Measurements from ENCODE around the gene TSC22D2. TPM values are rescaled to one million over a fixed set of nuclear protein-coding genes. Genes with fewer than 3 reads are reported as not detected.
"Not testable (repeated sequence)": the region's sequence is repeated elsewhere in the genome, so short reads cannot be mapped to it uniquely, and the experiment has no call there.

The TSC22D2 gene
- polyA plus RNA-seq, 3 donors, result 5.1 to 12.9 (median 5.7) TPM

DNA sequence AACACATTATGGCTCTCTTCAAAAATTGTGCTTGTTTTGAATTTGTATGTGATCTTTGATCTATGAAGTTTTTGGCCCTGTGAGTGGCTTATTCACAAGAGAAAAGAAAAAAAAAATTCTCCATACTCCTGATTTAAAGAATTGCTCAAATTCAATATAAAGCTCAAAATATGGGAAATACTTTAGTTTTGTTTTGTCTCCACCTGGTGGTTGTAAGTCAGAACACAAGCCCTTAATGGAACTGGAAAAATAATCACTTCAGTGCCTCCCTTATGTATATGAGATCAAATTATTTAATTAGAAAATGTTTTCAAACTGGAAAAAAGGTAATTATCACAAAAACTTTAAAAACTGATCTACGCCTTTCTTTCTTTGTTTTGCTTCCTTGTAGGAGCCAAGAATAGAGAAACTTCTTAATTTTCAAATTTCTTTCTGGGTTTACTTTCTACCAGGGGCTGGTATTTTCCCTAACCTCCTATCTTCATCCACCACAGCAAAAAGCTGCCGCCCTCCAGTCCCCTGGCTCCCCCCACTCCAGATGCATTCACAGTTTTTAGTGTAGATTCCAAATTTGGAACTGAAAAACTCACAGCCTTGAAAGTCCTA, 87.6 kb downstream of the TSC22D2 start:
- Mint-ChIP-seq H3K27me3 (ENCODE audit: low read depth in 3 of 3) (peaks cover 0 to 3% (median 0%) of the 10 kb centered on the region in 3 donors), H3K36me3 (no peaks in the 10 kb centered on the region), H3K9me3 (peaks cover 0 to 9% (median 5%) of the 10 kb centered on the region in 7 donors), H3K27ac (peak overlapping the region in 1 of 7 donors; percentile 53), H3K4me3 (peak overlapping the region in 1 of 2 donors; percentile 15), H3K4me1 (peaks cover 16% of the 10 kb centered on the region)
- intact Hi-C loops (cut with micrococcal nuclease), result loop anchor here (5.0 to 10.0 kb wide), 4 partner anchors 81 to 271 kb away; no protein-coding TSS in a partner anchor
- peak; percentile 29 to 59 (median 45) for DNase-seq
- no peaks in the 10 kb centered on the region for H3K27me3 ChIP-seq (ENCODE audit: control insufficient read depth in 2 of 2, insufficient read depth in 2 of 2, low read length in 2 of 2)
- H4K20me1 ChIP-seq (ENCODE audit: insufficient read depth, low read length), result no peaks in the 10 kb centered on the region
- no peak overlapping the region for H3K4me3 ChIP-seq (replicated peaks in 1 of 3; ENCODE audit: low read depth in 2 of 3, low read length in 3 of 3)
- TF ChIP-seq, protein P1, sequence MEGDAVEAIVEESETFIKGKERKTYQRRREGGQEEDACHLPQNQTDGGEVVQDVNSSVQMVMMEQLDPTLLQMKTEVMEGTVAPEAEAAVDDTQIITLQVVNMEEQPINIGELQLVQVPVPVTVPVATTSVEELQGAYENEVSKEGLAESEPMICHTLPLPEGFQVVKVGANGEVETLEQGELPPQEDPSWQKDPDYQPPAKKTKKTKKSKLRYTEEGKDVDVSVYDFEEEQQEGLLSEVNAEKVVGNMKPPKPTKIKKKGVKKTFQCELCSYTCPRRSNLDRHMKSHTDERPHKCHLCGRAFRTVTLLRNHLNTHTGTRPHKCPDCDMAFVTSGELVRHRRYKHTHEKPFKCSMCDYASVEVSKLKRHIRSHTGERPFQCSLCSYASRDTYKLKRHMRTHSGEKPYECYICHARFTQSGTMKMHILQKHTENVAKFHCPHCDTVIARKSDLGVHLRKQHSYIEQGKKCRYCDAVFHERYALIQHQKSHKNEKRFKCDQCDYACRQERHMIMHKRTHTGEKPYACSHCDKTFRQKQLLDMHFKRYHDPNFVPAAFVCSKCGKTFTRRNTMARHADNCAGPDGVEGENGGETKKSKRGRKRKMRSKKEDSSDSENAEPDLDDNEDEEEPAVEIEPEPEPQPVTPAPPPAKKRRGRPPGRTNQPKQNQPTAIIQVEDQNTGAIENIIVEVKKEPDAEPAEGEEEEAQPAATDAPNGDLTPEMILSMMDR (IDR thresholded peaks at IDR 0.05), result peak; percentile 93
- no peak overlapping the region for H2AFZ ChIP-seq (ENCODE audit: insufficient read depth, low read depth, low read length, poor library complexity, severe bottlenecking)
- H3K36me3 ChIP-seq (replicated peaks in 1 of 2; ENCODE audit: control insufficient read depth in 1 of 2, insufficient read depth in 2 of 2, low read length in 2 of 2), result no peaks in the 10 kb centered on the region
- WGBS (ENCODE audit: insufficient coverage), result no CpG with 5 or more reads among the region's 2 CpGs
- H3K79me2 ChIP-seq (ENCODE audit: insufficient read depth, low read length), result no peaks in the 10 kb centered on the region
- H3K4me2 ChIP-seq (replicated peaks; ENCODE audit: extremely low read depth, low read length, poor library complexity, severe bottlenecking), result peak overlapping the region; percentile 27
- H3K4me1 ChIP-seq (ENCODE audit: control insufficient read depth in 1 of 2, insufficient read depth in 2 of 2, low read length in 2 of 2), result peaks cover 10 to 15% of the 10 kb centered on the region in 2 donors
- no peak overlapping the region for H3K9ac ChIP-seq (ENCODE audit: insufficient read depth, low read length, poor library complexity, severe bottlenecking)
- H3K27ac ChIP-seq (ENCODE audit: low read depth in 1 of 2, low read length in 2 of 2), result no peak overlapping the region
- H3K9me3 ChIP-seq (replicated peaks in 1 of 2; ENCODE audit: control insufficient read depth in 1 of 2, insufficient read depth in 1 of 2, low read length in 2 of 2), result peaks cover 2 to 4% of the 10 kb centered on the region in 2 donors

GRCh38 chr3:150497956-150498355, 89.9 kb downstream of the TSC22D2 start:
- TF ChIP-seq, protein P1 (IDR thresholded peaks at IDR 0.05), result no peak
- no CpG with 5 or more reads among the region's 2 CpGs for WGBS (ENCODE audit: insufficient coverage)
- H4K20me1 ChIP-seq (ENCODE audit: insufficient read depth, low read length), result no peaks in the 10 kb centered on the region
- no peaks in the 10 kb centered on the region for H3K36me3 ChIP-seq (replicated peaks in 1 of 2; ENCODE audit: control insufficient read depth in 1 of 2, insufficient read depth in 2 of 2, low read length in 2 of 2)
- peak in 2 of 3 donors; percentile 26 to 39 for DNase-seq
- H2AFZ ChIP-seq (ENCODE audit: insufficient read depth, low read depth, low read length, poor library complexity, severe bottlenecking), result no peak overlapping the region
- H3K9me3 ChIP-seq (replicated peaks in 1 of 2; ENCODE audit: control insufficient read depth in 1 of 2, insufficient read depth in 1 of 2, low read length in 2 of 2), result peaks cover 10 to 11% of the 10 kb centered on the region in 2 donors
- H3K27me3 ChIP-seq (ENCODE audit: control insufficient read depth in 2 of 2, insufficient read depth in 2 of 2, low read length in 2 of 2), result no peaks in the 10 kb centered on the region
- H3K9ac ChIP-seq (ENCODE audit: insufficient read depth, low read length, poor library complexity, severe bottlenecking), result no peak overlapping the region
- Mint-ChIP-seq H3K27ac (no peak overlapping the region), H3K36me3 (no peaks in the 10 kb centered on the region), H3K9me3 (peaks cover 4 to 18% (median 15%) of the 10 kb centered on the region in 7 donors), H3K4me1 (peaks cover 16% of the 10 kb centered on the region), H3K27me3 (ENCODE audit: low read depth in 3 of 3) (peaks cover 0 to 3% (median under 1%) of the 10 kb centered on the region in 3 donors), H3K4me3 (no peak overlapping the region)
- no peaks in the 10 kb centered on the region for H3K79me2 ChIP-seq (ENCODE audit: insufficient read depth, low read length)
- intact Hi-C loops (cut with micrococcal nuclease), result loop anchor here (5.0 to 10.0 kb wide), 4 partner anchors 83 to 273 kb away; no protein-coding TSS in a partner anchor
- peaks cover 10 to 15% of the 10 kb centered on the region in 2 donors for H3K4me1 ChIP-seq (ENCODE audit: control insufficient read depth in 1 of 2, insufficient read depth in 2 of 2, low read length in 2 of 2)
- H3K27ac ChIP-seq (ENCODE audit: low read depth in 1 of 2, low read length in 2 of 2), result no peak overlapping the region
- H3K4me2 ChIP-seq (replicated peaks; ENCODE audit: extremely low read depth, low read length, poor library complexity, severe bottlenecking), result no peak overlapping the region
- no peak overlapping the region for H3K4me3 ChIP-seq (replicated peaks in 1 of 3; ENCODE audit: low read depth in 2 of 3, low read length in 3 of 3)

- H3K27ac Mint-ChIP-seq; H3K4me1 ChIP-seq (ENCODE audit: control insufficient read depth in 1 of 2, insufficient read depth in 2 of 2, low read length in 2 of 2); intact Hi-C loops (cut with micrococcal nuclease); H3K79me2 ChIP-seq (ENCODE audit: insufficient read depth, low read length); H3K36me3 ChIP-seq (replicated peaks in 1 of 2; ENCODE audit: control insufficient read depth in 1 of 2, insufficient read depth in 2 of 2, low read length in 2 of 2); H4K20me1 ChIP-seq (ENCODE audit: insufficient read depth, low read length); H3K27ac ChIP-seq (ENCODE audit: low read depth in 1 of 2, low read length in 2 of 2); DNase-seq; H3K4me3 ChIP-seq (replicated peaks in 1 of 3; ENCODE audit: low read depth in 2 of 3, low read length in 3 of 3); H2AFZ ChIP-seq (ENCODE audit: insufficient read depth, low read depth, low read length, poor library complexity, severe bottlenecking); H3K27me3 ChIP-seq (ENCODE audit: control insufficient read depth in 2 of 2, insufficient read depth in 2 of 2, low read length in 2 of 2); H3K4me1 Mint-ChIP-seq; H3K4me2 ChIP-seq (replicated peaks; ENCODE audit: extremely low read depth, low read length, poor library complexity, severe bottlenecking); H3K4me3 Mint-ChIP-seq; H3K36me3 Mint-ChIP-seq; H3K27me3 Mint-ChIP-seq (ENCODE audit: low read depth in 3 of 3); H3K9ac ChIP-seq (ENCODE audit: insufficient read depth, low read length, poor library complexity, severe bottlenecking): not testable (repeated sequence)
- H3K9me3 ChIP-seq (replicated peaks in 1 of 2; ENCODE audit: control insufficient read depth in 1 of 2, insufficient read depth in 1 of 2, low read length in 2 of 2), result peaks cover 10 to 11% of the 10 kb centered on the region in 2 donors
- H3K9me3 Mint-ChIP-seq, result peaks cover 4 to 20% (median 15%) of the 10 kb centered on the region in 7 donors
- 100% methylated on average over 1 of the region's 1 CpG for WGBS (ENCODE audit: insufficient coverage)
These were observed 92.9 kb downstream of the TSC22D2 start for GRCh38 chr3:150500960-150501359.
